Measurements from ENCODE around the gene MEGF6.

The MEGF6 gene

GRCh38 chr1:3459051-3459908 lies 152.0 kb downstream of the MEGF6 start:
- CTCF ChIA-PET: interaction anchor here (0.9 to 1.6 kb wide), 4 partner anchors 9 to 25 kb away, joined by 3 to 5 read pairs (median 4); no protein-coding TSS in a partner anchor
- POLR2A ChIA-PET: no interaction called here
- no peak overlapping the region for H3K4me3 ChIP-seq (ENCODE audit: low read depth, low read length)
- no peak for TF ChIP-seq CTCF (IDR thresholded peaks at IDR 0.05; ENCODE audit: insufficient read depth, low read length, missing control alignments)
- no peak for DNase-seq (ENCODE audit: low read depth, low spot score)

DNA sequence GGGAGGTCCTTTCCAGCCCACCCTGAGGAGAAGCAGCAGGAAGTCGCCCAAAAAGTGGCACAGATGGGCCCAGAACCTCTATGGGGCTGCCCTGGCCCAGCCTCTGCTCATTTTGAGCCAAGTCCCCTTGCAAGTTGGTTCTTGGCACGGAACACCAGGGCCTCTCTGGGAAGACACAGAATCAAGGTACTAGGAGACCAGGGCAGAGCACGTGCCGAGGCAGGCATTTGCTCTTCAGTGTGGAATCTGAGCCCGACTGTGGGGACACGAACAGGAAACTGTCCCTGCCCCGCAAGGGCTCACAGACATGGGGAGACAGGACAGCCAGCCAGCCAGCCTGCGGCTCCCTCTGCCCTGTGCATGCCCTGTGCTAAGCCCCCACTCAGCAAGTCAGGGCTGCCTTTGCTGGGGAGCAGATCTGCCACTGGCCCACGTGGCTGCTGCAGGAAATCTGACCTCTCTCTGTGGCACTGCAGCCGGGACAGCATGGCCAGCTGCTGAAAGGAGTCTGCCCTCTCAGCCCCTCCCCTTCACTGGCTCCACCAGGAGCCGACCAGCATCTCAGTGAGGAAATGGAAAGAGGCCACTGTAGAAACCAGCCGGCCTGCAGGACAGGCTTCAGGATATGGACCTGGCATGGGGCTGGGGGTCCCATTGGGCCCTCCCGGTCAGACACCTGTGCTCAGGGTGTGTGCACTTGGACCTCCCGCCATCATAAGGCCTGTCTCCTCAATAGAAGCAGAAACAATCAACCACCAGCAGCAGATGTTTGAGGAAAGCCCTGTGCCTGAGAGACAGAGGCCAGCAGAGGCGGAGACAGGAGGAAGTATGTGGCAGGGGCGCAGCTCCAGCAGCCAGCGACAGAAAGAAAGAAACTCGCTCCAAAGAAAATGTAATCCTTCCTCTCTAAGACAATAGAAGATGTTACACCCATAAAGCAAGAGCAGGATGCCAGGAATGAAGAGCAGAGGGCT lies 153.1 kb downstream of the MEGF6 start:
- POLR2A ChIA-PET: no interaction called here
- H3K4me3 ChIP-seq (ENCODE audit: low read depth, low read length): no peak overlapping the region
- no peak for DNase-seq (ENCODE audit: low read depth, low spot score)
- CTCF ChIA-PET: interaction anchor here (1.0 to 1.6 kb wide), 3 partner anchors 8 to 26 kb away, joined by 4 to 5 read pairs (median 4); no protein-coding TSS in a partner anchor
- TF ChIP-seq CTCF (IDR thresholded peaks at IDR 0.05; ENCODE audit: insufficient read depth, low read length, missing control alignments): no peak

DNA sequence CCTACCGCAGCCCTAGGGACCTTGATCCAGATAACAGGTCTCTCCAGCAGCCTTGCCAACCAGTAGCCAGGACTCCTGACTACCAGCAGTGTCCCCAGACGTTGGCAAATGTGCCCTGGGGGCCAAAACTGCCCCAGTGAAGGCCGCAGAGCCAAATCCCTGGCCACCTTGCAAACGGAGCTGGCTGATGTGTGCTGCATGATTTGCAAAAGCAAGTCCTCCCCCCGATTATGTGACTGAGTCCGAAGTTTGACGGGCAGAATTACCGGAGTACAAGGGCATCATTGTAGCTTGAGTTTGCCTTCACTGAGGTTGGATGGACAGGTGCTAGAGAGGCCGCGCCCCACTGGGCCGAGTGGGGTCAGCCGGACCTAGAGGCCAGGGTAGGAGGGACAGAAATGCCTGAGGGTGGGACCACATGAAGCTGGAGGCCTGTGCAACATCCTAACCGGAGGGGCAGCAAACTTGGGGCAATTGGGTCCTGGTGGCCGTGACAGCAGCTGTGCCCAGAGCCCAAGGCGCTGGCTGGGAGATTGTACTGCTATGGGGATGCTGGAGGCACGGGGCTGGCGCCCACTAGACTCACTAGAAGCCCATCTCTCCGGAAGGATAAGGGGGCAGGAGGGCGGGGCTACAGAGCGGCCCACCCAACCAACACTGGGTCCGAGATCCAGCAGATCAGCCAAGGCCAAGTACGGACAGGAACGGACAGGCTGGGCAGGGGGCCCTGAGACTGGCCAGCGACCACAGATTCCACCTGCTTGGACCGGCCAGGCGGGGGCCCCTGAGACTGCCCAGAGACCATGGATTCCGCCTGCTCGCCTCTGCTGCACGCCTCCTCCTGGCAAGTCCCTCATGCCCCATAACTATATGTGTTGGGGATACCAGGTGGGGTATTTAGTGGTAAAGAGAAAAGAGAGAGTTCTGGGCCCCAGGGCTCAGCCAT lies 154.1 kb downstream of the MEGF6 start:
- no peak for TF ChIP-seq CTCF (IDR thresholded peaks at IDR 0.05; ENCODE audit: insufficient read depth, low read length, missing control alignments)
- H3K4me3 ChIP-seq (ENCODE audit: low read depth, low read length): no peak overlapping the region
- DNase-seq (ENCODE audit: low read depth, low spot score): no peak
- ChIA-PET CTCF (interaction anchor here (1.3 to 3.1 kb wide), 2 partner anchors 15 to 162 kb away, joined by 4 to 16 read pairs; no protein-coding TSS in a partner anchor), POLR2A (interaction anchor here (0.7 kb wide), 1 partner anchor 916 kb away, joined by 3 read pairs; no protein-coding TSS in a partner anchor)

DNA sequence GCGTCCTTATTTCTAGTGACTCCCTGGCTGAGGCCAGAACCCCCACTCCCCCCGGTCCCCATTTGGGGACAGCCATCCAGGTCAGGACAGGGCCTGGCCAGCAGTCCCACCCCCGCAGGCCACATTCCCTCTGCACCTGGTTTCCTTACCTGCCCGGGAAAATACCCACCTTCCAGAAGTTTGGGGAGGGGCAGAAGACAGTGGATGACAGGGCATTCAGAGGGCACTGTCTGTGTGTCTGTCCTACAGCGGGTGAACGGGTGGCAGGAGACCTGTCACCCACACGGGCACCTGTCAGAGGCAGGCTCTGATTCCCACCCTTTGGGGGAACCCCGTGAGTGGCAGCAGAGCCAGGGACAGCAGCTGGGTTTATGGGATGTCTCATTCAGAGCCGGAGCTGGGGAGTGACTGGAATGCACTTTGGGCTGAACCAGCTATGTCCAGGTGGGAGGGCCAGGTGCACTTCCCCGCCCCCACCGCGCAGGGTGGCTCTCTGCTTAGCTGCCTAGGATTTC lies 154.8 kb downstream of the MEGF6 start:
- POLR2A ChIA-PET: no interaction called here
- no peak for TF ChIP-seq CTCF (IDR thresholded peaks at IDR 0.05; ENCODE audit: insufficient read depth, low read length, missing control alignments)
- CTCF ChIA-PET: interaction anchor here (1.3 to 3.1 kb wide), 2 partner anchors 16 to 163 kb away, joined by 4 to 16 read pairs; no protein-coding TSS in a partner anchor
- no peak overlapping the region for H3K4me3 ChIP-seq (ENCODE audit: low read depth, low read length)
- no peak for DNase-seq (ENCODE audit: low read depth, low spot score)

DNA sequence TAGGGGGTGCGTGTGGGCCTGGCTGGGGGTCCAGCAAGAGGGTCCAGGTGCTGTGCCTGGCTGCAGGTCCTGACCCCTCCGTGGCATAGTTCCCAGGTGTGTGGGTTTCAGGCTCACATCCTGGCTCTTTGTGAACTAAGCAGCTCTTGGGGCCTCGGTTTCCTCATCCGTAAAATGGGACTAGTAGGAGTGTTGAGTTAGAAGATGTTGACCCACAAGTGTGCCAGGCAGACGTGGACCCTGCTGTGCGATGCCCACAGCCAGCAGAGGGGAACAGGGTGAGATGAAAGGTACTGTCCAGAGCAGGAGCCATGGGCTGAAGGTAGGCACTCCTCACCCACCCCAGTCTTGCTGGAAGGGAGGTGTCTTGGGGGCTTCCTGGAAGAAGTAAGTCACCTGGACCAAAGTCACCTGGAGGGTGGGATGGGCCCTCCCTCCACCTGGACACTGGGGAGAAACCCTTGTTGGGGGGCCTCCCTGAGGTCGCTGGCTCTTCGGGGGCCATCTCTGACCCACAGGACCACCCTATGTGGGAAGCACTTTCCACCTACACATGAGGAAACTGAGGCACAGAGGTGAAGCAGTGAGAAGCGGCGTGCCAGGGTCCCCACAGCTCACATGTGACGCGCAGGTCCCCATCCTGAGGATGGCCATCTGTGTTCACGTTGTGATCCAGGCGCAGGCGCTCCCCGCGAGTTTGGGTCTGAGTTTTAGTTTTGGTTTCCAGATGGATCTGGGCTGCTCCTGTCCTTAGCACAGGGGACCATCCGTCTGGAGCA lies 155.4 kb downstream of the MEGF6 start:
- ChIA-PET CTCF (interaction anchor here (1.3 to 3.1 kb wide), 3 partner anchors 16 to 163 kb away, joined by 4 to 16 read pairs (median 5); no protein-coding TSS in a partner anchor), POLR2A (no interaction called here)
- no peak for DNase-seq (ENCODE audit: low read depth, low spot score)
- TF ChIP-seq CTCF (IDR thresholded peaks at IDR 0.05; ENCODE audit: insufficient read depth, low read length, missing control alignments): no peak
- H3K4me3 ChIP-seq (ENCODE audit: low read depth, low read length): no peak overlapping the region

Measured in AG04449 (cell line).